Panc1 (cell line): Measurements from ENCODE around the gene SLC25A39.
"Not testable (repeated sequence)": the region's sequence is repeated elsewhere in the genome, so short reads cannot be mapped to it uniquely, and the experiment has no call there.

Experiments used
- CTCF ChIP-seq: fragments of 450-650 bp; IDR thresholded peaks from 2 replicates; pipeline ENCODE4 v1.5.1; 2017; ENCODE audit warnings: mild to moderate bottlenecking
- REST ChIP-seq, 2 experiments: IDR thresholded peaks; 2 replicates each; pipeline ENCODE4 v1.6.1; 2011 to 2012; ENCODE audit warnings: low read depth in 2 of 2, control low read depth in 1 of 2, low read length in 1 of 2, mild to moderate bottlenecking in 1 of 2, moderate library complexity in 1 of 2; ENCODE audit not compliant: insufficient read depth in 1 of 2
- SIN3A ChIP-seq: IDR thresholded peaks from 2 replicates; pipeline ENCODE4 v1.6.1; 2012; ENCODE audit warnings: low read depth, mild to moderate bottlenecking, low read length, moderate library complexity, borderline replicate concordance; ENCODE audit not compliant: insufficient read depth

- not testable (repeated sequence) for TF ChIP-seq CTCF; REST (IDR thresholded peaks at IDR 0.05; ENCODE audit: insufficient read depth in 1 of 2, low read depth in 2 of 2, low read length in 1 of 2); SIN3A
These were observed 4.9 kb upstream of the SLC25A39 start for GRCh38 chr17:44329516-44329915.
